CD1c-positive myeloid dendritic cell (primary cell): Measurements from ENCODE around the gene SYVN1.
A peak's percentile ranks its signal among the peaks of the same experiment; 100 is the strongest.

ENCODE experiments used
- DNase-seq: peaks from one replicate; pipeline ENCODE4 v3.0.0-alpha.2; 2016; ENCODE audit errors: extremely low spot score

SYVN1 gene

GRCh38 chr11:65112546-65113360 lies 21.6 kb downstream of the SYVN1 start:
- DNase-seq = peak; percentile 73

- peak; percentile 95 for DNase-seq
Measured at GRCh38 chr11:65111744-65112545, 22.4 kb downstream of the SYVN1 start, which contains the start of gene TM7SF2. Gene TM7SF2 (plus strand): TSS chr11:65111872. CDS start chr11:65112016, 144 bp downstream.

GRCh38 chr11:65111159-65111743 lies 23.1 kb downstream of the SYVN1 start:
- DNase-seq = no peak

- peak; percentile 91 for DNase-seq
Measured at GRCh38 chr11:65110354-65110861, 23.9 kb downstream of the SYVN1 start.

GRCh38 chr11:65109231-65110198 lies 24.8 kb downstream of the SYVN1 start:
- DNase-seq = no peak

GRCh38 chr11:65108469-65109123 lies 25.7 kb downstream of the SYVN1 start:
- no peak for DNase-seq

GRCh38 chr11:65107751-65108468 lies 26.4 kb downstream of the SYVN1 start:
- DNase-seq = no peak

GRCh38 chr11:65107078-65107477 lies 27.2 kb downstream of the SYVN1 start:
- DNase-seq = no peak

- DNase-seq = no peak
Measured at GRCh38 chr11:65104628-65105027, 29.7 kb downstream of the SYVN1 start.

GRCh38 chr11:65103476-65103875 lies 30.8 kb downstream of the SYVN1 start:
- no peak for DNase-seq

- DNase-seq = no peak
Measured at GRCh38 chr11:65102142-65103095, 31.9 kb downstream of the SYVN1 start.

- DNase-seq = no peak
Measured at GRCh38 chr11:65100674-65101350, 33.5 kb downstream of the SYVN1 start.

GRCh38 chr11:65096926-65097325 lies 37.4 kb downstream of the SYVN1 start:
- no peak for DNase-seq

- peak; percentile 92 for DNase-seq
Measured at GRCh38 chr11:65095974-65096806, 38.1 kb downstream of the SYVN1 start, which contains the start of gene VPS51. Gene VPS51 (plus strand): TSS chr11:65096214. CDS start chr11:65096251, 37 bp downstream.

- no peak for DNase-seq
Measured at GRCh38 chr11:65095427-65095826, 38.9 kb downstream of the SYVN1 start.

GRCh38 chr11:65090628-65091027 lies 43.7 kb downstream of the SYVN1 start:
- DNase-seq = no peak

- no peak for DNase-seq
Measured at GRCh38 chr11:65089621-65090020, 44.7 kb downstream of the SYVN1 start.
